Heart left ventricle (tissue), 13 donors: ENCODE data around the gene SCGB1D2.

Experiments
- CTCF ChIP-seq, 12 donors: fragments of 200-600 bp; sonication (generic) in 4 of 12; IDR thresholded peaks; one replicate each; pipeline versions ENCODE4 v1.5.0 to v1.8.0; 2018 to 2022; ENCODE audit warnings: antibody characterized with exemption in 12 of 12, mild to moderate bottlenecking in 5 of 12
- POLR2A ChIP-seq, 2 donors: fragments of 450-650 bp; IDR thresholded peaks; one replicate each; pipeline ENCODE4 v1.6.1; 2017; ENCODE audit warnings: antibody characterized with exemption in 2 of 2, mild to moderate bottlenecking in 2 of 2, moderate library complexity in 2 of 2
- donor health status: ischemic (EF 13 %, LVEDD 7.1; RV severe dilation, severe dysfunction).
- donor health status: DM: no; HTN: yes; CAD: no.
- donor health status: DM: no; HTN: no; CAD: no.
- donor health status: ischemic (EF 25% LVEDD 6.9; RV normal size, moderate dysfunction).
- donor health status: ischemic (EF 25% LVEDD 5.7; RV mildly dilated, moderate dysfunction).
- donor health status: ischemic (EF 35%, LVEDD 5.7; RV mildly dilated, moderate dysfunction).
- donor health status: nonischemic (EF 11% LVEDD 7.7; RV severe dilation, severe dysfunction).
- donor health status: DM: yes; HTN: yes; CAD: no.
- donor health status: PGD.
- donor health status: ischemic (EF 29% LVEDD 5.4; RV normal size, mild dysfunction).
- donor health status: nonischemic (EF 23%, LVEDD 6.1; RV moderate dilation, normal function).

- TF ChIP-seq POLR2A (IDR thresholded peaks at IDR 0.05) (no peak), CTCF (IDR thresholded peaks at IDR 0.05) (no peak)
Measured at GRCh38 chr11:62253999-62254542, 12.0 kb downstream of the SCGB1D2 start.
